Endothelial cell of umbilical vein (primary cell): Measurements from ENCODE around the gene RAB2B. TPM values are rescaled to one million over a fixed set of nuclear protein-coding genes. Genes with fewer than 3 reads are reported as not detected.

ENCODE experiments used
- BruUV-seq: library from RNA; stranded (reverse); fragments of 400-500 nt; replicated peaks from 2 replicates; lab custom pipeline; 2021; lab: Mats Ljungman, UMichigan
- CTCF ChIA-PET: fragments of 300-600, 350-600 bp; sonication (Branson Sonifier 250); formaldehyde crosslinking; loops from one replicate; lab custom pipeline; 2021; ENCODE audit warnings: antibody characterized with exemption, inconsistent platforms; lab: Charles Lee
- POLR2A ChIA-PET: fragments of 300-600, 350-600 bp; sonication (Branson Sonifier 250); formaldehyde crosslinking; loops from one replicate; lab custom pipeline; 2021; ENCODE audit warnings: antibody characterized with exemption, inconsistent platforms; lab: Charles Lee
- DNase-seq: peaks from one replicate; pipeline ENCODE4 v3.0.0-alpha.2; 2011; ENCODE audit warnings: low read depth, low spot score
- FAIRE-seq: peaks from 2 replicates; lab custom pipeline; 2011; peaks lifted over from hg19 to GRCh38; lab: Jason Lieb, UNC
- H2AFZ ChIP-seq: 2 replicates; pipeline ENCODE4 v1.6.0; 2012; ENCODE audit warnings: low read depth, low read length, control low read depth, inconsistent platforms
- H3K27ac ChIP-seq: 2 replicates; pipeline ENCODE4 v1.5.1; 2011; ENCODE audit warnings: low read depth, mild to moderate bottlenecking, control low read depth, low read length, moderate library complexity; ENCODE audit not compliant: insufficient read depth
- H3K27me3 ChIP-seq, 2 experiments: 2 replicates each; pipeline versions ENCODE4 v1.6.0 to v1.6.1; 2011; ENCODE audit warnings: low read length in 2 of 2, mixed read lengths in 1 of 2; ENCODE audit not compliant: control insufficient read depth in 2 of 2, insufficient read depth in 2 of 2
- H3K36me3 ChIP-seq, 2 experiments: 2 replicates in 1 of 2; 3 replicates in 1 of 2; pipeline ENCODE4 v1.5.1; 2011; ENCODE audit warnings: low read length in 2 of 2, mild to moderate bottlenecking in 1 of 2, moderate library complexity in 1 of 2; ENCODE audit not compliant: control insufficient read depth in 2 of 2, insufficient read depth in 2 of 2; ENCODE audit errors: extremely low read depth in 1 of 2
- H3K4me1 ChIP-seq: 3 replicates; pipeline ENCODE4 v1.5.1; 2011; ENCODE audit warnings: mild to moderate bottlenecking, low read length; ENCODE audit not compliant: control insufficient read depth, insufficient read depth; ENCODE audit errors: extremely low read depth
- H3K4me2 ChIP-seq: 2 replicates; pipeline ENCODE4 v1.6.1; 2011; ENCODE audit warnings: low read length, control low read depth, mixed read lengths; ENCODE audit not compliant: insufficient read depth
- H3K4me3 ChIP-seq, 3 experiments: fragments of 200-600 bp in 1 of 3; sonication (generic), shearing (Covaris generic) in 1 of 3; replicated peaks in 1 of 3; 2 replicates each; pipeline ENCODE4 v1.5.1; 2011 to 2016; ENCODE audit warnings: control low read depth in 3 of 3, low read length in 3 of 3, mild to moderate bottlenecking in 2 of 3, inconsistent platforms in 1 of 3, low read depth in 1 of 3, moderate library complexity in 1 of 3; ENCODE audit not compliant: insufficient read depth in 1 of 3
- H3K79me2 ChIP-seq: 2 replicates; pipeline ENCODE4 v1.6.0; 2012; ENCODE audit warnings: low read length, inconsistent platforms; ENCODE audit not compliant: control insufficient read depth, insufficient read depth
- H3K9ac ChIP-seq: replicated peaks from 2 replicates; pipeline ENCODE3; 2011; ENCODE audit warnings: low read length, control low read depth; ENCODE audit not compliant: insufficient read depth; ENCODE audit errors: extremely low read depth
- H3K9me1 ChIP-seq: replicated peaks from 3 replicates; pipeline ENCODE4 v1.6.0; 2011; ENCODE audit warnings: mild to moderate bottlenecking, low read length; ENCODE audit not compliant: control insufficient read depth, insufficient read depth; ENCODE audit errors: extremely low read depth
- H3K9me3 ChIP-seq: replicated peaks from 2 replicates; pipeline ENCODE4 v1.5.1; 2012; ENCODE audit warnings: low read length, inconsistent platforms; ENCODE audit not compliant: control insufficient read depth, insufficient read depth
- H4K20me1 ChIP-seq: replicated peaks from 2 replicates; pipeline ENCODE3; 2011; ENCODE audit warnings: mild to moderate bottlenecking, low read length; ENCODE audit not compliant: control insufficient read depth, insufficient read depth; ENCODE audit errors: extremely low read depth
- EZH2 ChIP-seq: IDR thresholded peaks from 2 replicates; pipeline ENCODE4 v1.6.1; 2012; ENCODE audit warnings: borderline replicate concordance, low read depth, mild to moderate bottlenecking, moderate library complexity, low read length, inconsistent platforms; ENCODE audit not compliant: severe bottlenecking
- FOS ChIP-seq: IDR thresholded peaks from 2 replicates; pipeline ENCODE4 v1.6.1; 2011; ENCODE audit warnings: mild to moderate bottlenecking, low read length, moderate library complexity, borderline replicate concordance; ENCODE audit not compliant: insufficient read depth
- GATA2 ChIP-seq: IDR thresholded peaks from 2 replicates; pipeline ENCODE4 v1.7.0; 2011; ENCODE audit warnings: low read depth, mild to moderate bottlenecking, moderate library complexity, mixed read lengths, low read length; ENCODE audit not compliant: insufficient read length, insufficient read depth
- JUN ChIP-seq: IDR thresholded peaks from 2 replicates; pipeline ENCODE4 v1.6.1; 2011; ENCODE audit warnings: borderline replicate concordance, low read depth; ENCODE audit not compliant: insufficient read length, insufficient read depth
- MYC ChIP-seq: IDR thresholded peaks from one replicate; pipeline ENCODE4 v1.6.1; 2011; ENCODE audit warnings: mild to moderate bottlenecking, low read depth, low read length
- POLR2A ChIP-seq: IDR thresholded peaks from 2 replicates; pipeline ENCODE4 v1.6.1; 2012; ENCODE audit warnings: low read depth, mild to moderate bottlenecking, control low read depth, low read length
- POLR2AphosphoS5 ChIP-seq: IDR thresholded peaks from 2 replicates; pipeline ENCODE4 v1.6.1; 2012; ENCODE audit warnings: low read depth, mild to moderate bottlenecking, control low read depth, low read length, moderate library complexity; ENCODE audit not compliant: insufficient read depth
- dilution Hi-C: fragments of 300-500 bp; cut with MboI; formaldehyde crosslinking; loops from one replicate; pipeline ENCODE4 v1.15.0; 2019; ENCODE audit warnings: low sequenced_read_pairs; ENCODE audit not compliant: extremely low pct_ligation_motif_present
- intact Hi-C: fragments of 100-400 bp; cut with micrococcal nuclease; formaldehyde crosslinking; loops from one replicate; pipeline ENCODE4 v1.10.0; 2022
- polyA plus RNA-seq, 4 experiments: library from polyadenylated mRNA; depleted of rRNA in 3 of 4; stranded (reverse) in 3 of 4; unstranded in 1 of 4; fragments of >200 nt; gene quantifications; 2 replicates each; pipeline versions ENCODE4 v1.2.1 to v1.2.3, GENCODE V29; 2011 to 2012; ENCODE audit warnings: missing spikeins in 1 of 4
- total RNA-seq: library from RNA; stranded (reverse); gene quantifications from 2 replicates; pipeline ENCODE4 v1.2.3, GENCODE V29; 2021
- TF ChIP-seq, protein P1 (sequence below), 2 donors: IDR thresholded peaks; 1 replicate in 1 of 2; 2 replicates in 1 of 2; pipeline ENCODE4 v1.5.1; 2011; ENCODE audit warnings: low read length in 2 of 2, mild to moderate bottlenecking in 2 of 2, moderate library complexity in 2 of 2, control low read depth in 1 of 2, inconsistent platforms in 1 of 2, low read depth in 1 of 2; ENCODE audit not compliant: insufficient read depth in 1 of 2; ENCODE audit errors: extremely low read depth in 1 of 2
- TF ChIP-seq, protein P2 (sequence below): IDR thresholded peaks from 2 replicates; pipeline ENCODE4 v1.6.1; 2011; ENCODE audit not compliant: insufficient read depth, insufficient read length

RAB2B gene
- total and polyA plus RNA-seq, 2 donors (not counting 3 experiments of a cell fraction or from before 2014, with no cell fraction given) = 27.9 to 29.1 TPM

DNA sequence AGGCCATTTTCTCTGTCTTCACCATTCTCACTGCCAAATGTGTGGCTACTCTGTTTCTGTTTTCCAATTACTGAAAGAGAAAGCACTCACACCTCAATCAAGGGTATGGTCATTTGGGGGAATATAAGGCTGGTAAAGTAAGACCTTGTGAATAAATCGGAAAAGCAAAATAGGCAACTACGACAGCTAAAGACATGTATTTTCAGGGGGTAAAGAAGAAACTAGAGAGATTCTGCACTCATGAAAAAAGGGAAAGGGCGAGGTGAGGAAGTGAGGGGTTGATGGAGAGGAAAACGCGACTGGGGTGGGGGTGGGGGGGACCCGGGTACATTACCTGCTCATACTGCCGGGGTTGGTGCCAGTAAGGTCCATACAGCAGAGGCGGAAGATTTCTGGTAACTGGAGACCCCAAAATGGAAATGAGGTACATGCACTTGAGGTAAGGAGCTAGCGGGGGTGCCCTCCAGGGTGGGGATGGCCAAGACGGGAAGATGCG, 40.1 kb downstream of the RAB2B start:
- TF ChIP-seq GATA2 (no peak), JUN (no peak), FOS (no peak), POLR2A (no peak), POLR2AphosphoS5 (no peak), MYC (no peak), EZH2 (no peak)
- TF ChIP-seq, protein P1, sequence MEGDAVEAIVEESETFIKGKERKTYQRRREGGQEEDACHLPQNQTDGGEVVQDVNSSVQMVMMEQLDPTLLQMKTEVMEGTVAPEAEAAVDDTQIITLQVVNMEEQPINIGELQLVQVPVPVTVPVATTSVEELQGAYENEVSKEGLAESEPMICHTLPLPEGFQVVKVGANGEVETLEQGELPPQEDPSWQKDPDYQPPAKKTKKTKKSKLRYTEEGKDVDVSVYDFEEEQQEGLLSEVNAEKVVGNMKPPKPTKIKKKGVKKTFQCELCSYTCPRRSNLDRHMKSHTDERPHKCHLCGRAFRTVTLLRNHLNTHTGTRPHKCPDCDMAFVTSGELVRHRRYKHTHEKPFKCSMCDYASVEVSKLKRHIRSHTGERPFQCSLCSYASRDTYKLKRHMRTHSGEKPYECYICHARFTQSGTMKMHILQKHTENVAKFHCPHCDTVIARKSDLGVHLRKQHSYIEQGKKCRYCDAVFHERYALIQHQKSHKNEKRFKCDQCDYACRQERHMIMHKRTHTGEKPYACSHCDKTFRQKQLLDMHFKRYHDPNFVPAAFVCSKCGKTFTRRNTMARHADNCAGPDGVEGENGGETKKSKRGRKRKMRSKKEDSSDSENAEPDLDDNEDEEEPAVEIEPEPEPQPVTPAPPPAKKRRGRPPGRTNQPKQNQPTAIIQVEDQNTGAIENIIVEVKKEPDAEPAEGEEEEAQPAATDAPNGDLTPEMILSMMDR (IDR thresholded peaks at IDR 0.05; ENCODE audit: extremely low read depth in 1 of 2, insufficient read depth in 1 of 2, low read depth in 1 of 2, low read length in 2 of 2) = no peak
- TF ChIP-seq, protein P2, sequence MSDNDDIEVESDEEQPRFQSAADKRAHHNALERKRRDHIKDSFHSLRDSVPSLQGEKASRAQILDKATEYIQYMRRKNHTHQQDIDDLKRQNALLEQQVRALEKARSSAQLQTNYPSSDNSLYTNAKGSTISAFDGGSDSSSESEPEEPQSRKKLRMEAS = no peak
- no TSS peak for BruUV-seq
- H4K20me1 ChIP-seq = no peaks in the 10 kb centered on the region
- H3K9ac ChIP-seq = peak overlapping the region; percentile 78
- intact Hi-C loops = loop anchor here (1.0 kb wide), 3 partner anchors 20 to 53 kb away; partner anchors contain the start of genes CHD8 and TOX4
- ChIA-PET CTCF (interaction anchor here (0.9 to 2.2 kb wide), 10 partner anchors 10 to 120 kb away, joined by 3 to 26 read pairs (median 4); partner anchors contain the start of genes CHD8, RAB2B and TOX4), POLR2A (interaction anchor here (0.6 to 1.4 kb wide), 7 partner anchors 12 to 202 kb away, joined by 3 to 23 read pairs (median 6); partner anchors contain the start of genes CHD8 and METTL3)
- peak overlapping the region; percentile 16 for H3K27ac ChIP-seq
- peaks cover 15% of the 10 kb centered on the region for H3K4me1 ChIP-seq
- H3K4me3 ChIP-seq = peak overlapping the region; percentile 52 to 97 (median 92)
- DNase-seq = no peak
- peaks cover 2% of the 10 kb centered on the region in 2 experiments for H3K36me3 ChIP-seq
- no peak for FAIRE-seq
- H2AFZ ChIP-seq = peak overlapping the region; percentile 91
- H3K4me2 ChIP-seq = peak overlapping the region; percentile 100
- H3K27me3 ChIP-seq = no peaks in the 10 kb centered on the region
- H3K79me2 ChIP-seq = peaks cover 83% of the 10 kb centered on the region
- H3K9me1 ChIP-seq = peaks cover 6% of the 10 kb centered on the region
- dilution Hi-C loops = no loop called here
- no peaks in the 10 kb centered on the region for H3K9me3 ChIP-seq
